Heart left ventricle (tissue), 13 donors: ENCODE data around the gene GLP1R.

Experiments
- POLR2A ChIP-seq, 2 donors: fragments of 450-650 bp; IDR thresholded peaks; one replicate each; pipeline ENCODE4 v1.6.1; 2017; ENCODE audit warnings: antibody characterized with exemption in 2 of 2, mild to moderate bottlenecking in 2 of 2, moderate library complexity in 2 of 2
- TF ChIP-seq, protein P1 (sequence below), 12 donors: fragments of 200-600 bp; sonication (generic) in 4 of 12; IDR thresholded peaks; one replicate each; pipeline versions ENCODE4 v1.5.0 to v1.8.0; 2018 to 2022; ENCODE audit warnings: antibody characterized with exemption in 12 of 12, mild to moderate bottlenecking in 5 of 12
- donor health status: ischemic (EF 13 %, LVEDD 7.1; RV severe dilation, severe dysfunction).
- donor health status: DM: no; HTN: yes; CAD: no.
- donor health status: DM: no; HTN: no; CAD: no.
- donor health status: ischemic (EF 25% LVEDD 6.9; RV normal size, moderate dysfunction).
- donor health status: ischemic (EF 25% LVEDD 5.7; RV mildly dilated, moderate dysfunction).
- donor health status: ischemic (EF 35%, LVEDD 5.7; RV mildly dilated, moderate dysfunction).
- donor health status: nonischemic (EF 11% LVEDD 7.7; RV severe dilation, severe dysfunction).
- donor health status: DM: yes; HTN: yes; CAD: no.
- donor health status: PGD.
- donor health status: ischemic (EF 29% LVEDD 5.4; RV normal size, mild dysfunction).
- donor health status: nonischemic (EF 23%, LVEDD 6.1; RV moderate dilation, normal function).

DNA sequence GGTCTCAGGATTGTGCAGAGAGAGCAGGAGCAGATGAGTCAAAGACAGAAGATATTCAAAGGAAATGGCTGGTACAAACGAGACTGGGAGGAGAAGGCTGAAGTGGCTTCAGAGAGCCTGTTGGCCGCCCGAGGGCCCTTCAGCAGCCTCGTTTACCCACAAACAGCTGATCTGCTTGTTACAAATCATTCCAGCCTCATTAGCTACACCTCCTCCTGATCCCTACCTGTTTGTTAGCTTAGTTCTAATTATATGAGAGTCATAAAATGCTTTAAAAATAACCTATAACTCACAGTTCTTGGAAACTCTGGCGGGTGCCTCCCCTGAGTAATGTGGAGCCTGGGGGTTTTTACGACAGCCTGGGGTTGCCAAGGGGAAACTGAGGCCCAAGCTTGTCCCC, 12.6 kb downstream of the GLP1R start:
- TF ChIP-seq, protein P1, sequence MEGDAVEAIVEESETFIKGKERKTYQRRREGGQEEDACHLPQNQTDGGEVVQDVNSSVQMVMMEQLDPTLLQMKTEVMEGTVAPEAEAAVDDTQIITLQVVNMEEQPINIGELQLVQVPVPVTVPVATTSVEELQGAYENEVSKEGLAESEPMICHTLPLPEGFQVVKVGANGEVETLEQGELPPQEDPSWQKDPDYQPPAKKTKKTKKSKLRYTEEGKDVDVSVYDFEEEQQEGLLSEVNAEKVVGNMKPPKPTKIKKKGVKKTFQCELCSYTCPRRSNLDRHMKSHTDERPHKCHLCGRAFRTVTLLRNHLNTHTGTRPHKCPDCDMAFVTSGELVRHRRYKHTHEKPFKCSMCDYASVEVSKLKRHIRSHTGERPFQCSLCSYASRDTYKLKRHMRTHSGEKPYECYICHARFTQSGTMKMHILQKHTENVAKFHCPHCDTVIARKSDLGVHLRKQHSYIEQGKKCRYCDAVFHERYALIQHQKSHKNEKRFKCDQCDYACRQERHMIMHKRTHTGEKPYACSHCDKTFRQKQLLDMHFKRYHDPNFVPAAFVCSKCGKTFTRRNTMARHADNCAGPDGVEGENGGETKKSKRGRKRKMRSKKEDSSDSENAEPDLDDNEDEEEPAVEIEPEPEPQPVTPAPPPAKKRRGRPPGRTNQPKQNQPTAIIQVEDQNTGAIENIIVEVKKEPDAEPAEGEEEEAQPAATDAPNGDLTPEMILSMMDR (IDR thresholded peaks at IDR 0.05), result no peak
- TF ChIP-seq POLR2A (IDR thresholded peaks at IDR 0.05), result no peak
